Stimulated activated naive CD8-positive, alpha-beta T cell treated with anti-CD3 and anti-CD28 coated beads, Interleukin-15, amount 100 ng/mL, for 72 hours (primary cell): Measurements from ENCODE around the gene PPP2R2C.

Experiments used
- ATAC-seq: fragments of 150-1000 bp; cut with Tn5 transposase; 2 replicates; pipeline ENCODE4 v1.10.0; 2021; ENCODE audit warnings: mild to moderate bottlenecking, moderate library complexity
- DNase-seq, 2 donors: peaks; one replicate each; pipeline ENCODE4 v3.0.0; 2021 to 2022
- H3K27ac Mint-ChIP-seq, 2 donors: one replicate each; pipeline ENCODE4 v1.8.0; 2022; ENCODE audit warnings: mild to moderate bottlenecking in 2 of 2, mixed read lengths in 2 of 2, moderate library complexity in 2 of 2
- H3K27me3 Mint-ChIP-seq: one replicate; pipeline ENCODE4 v1.8.0; 2022; ENCODE audit warnings: mixed read lengths
- H3K4me1 Mint-ChIP-seq: one replicate; pipeline ENCODE4 v1.8.0; 2022; ENCODE audit warnings: mild to moderate bottlenecking, mixed read lengths
- H3K4me3 Mint-ChIP-seq, 2 donors: one replicate each; pipeline ENCODE4 v1.8.0; 2022; ENCODE audit warnings: mild to moderate bottlenecking in 2 of 2, mixed read lengths in 2 of 2, moderate library complexity in 1 of 2
- H3K9me3 Mint-ChIP-seq, 2 donors: one replicate each; pipeline ENCODE4 v1.8.0; 2022; ENCODE audit warnings: mixed read lengths in 2 of 2

PPP2R2C gene

GRCh38 chr4:6299875-6300274 is 172.5 kb downstream of the PPP2R2C start:
- Mint-ChIP-seq H3K27me3 (no peaks in the 10 kb centered on the region), H3K4me1 (no peaks in the 10 kb centered on the region), H3K4me3 (no peak overlapping the region), H3K9me3 (no peaks in the 10 kb centered on the region), H3K27ac (no peak overlapping the region)
- ATAC-seq (no peak), DNase-seq (no peak)

- Mint-ChIP-seq H3K27ac (no peak overlapping the region), H3K4me3 (no peak overlapping the region), H3K9me3 (no peaks in the 10 kb centered on the region), H3K27me3 (no peaks in the 10 kb centered on the region), H3K4me1 (no peaks in the 10 kb centered on the region)
- ATAC-seq (no peak), DNase-seq (no peak)
Observed at GRCh38 chr4:6298852-6299251, 173.6 kb downstream of the PPP2R2C start.

- H3K4me3 Mint-ChIP-seq = no peak overlapping the region
- H3K4me1 Mint-ChIP-seq = no peaks in the 10 kb centered on the region
- ATAC-seq (no peak), DNase-seq (no peak)
- no peak overlapping the region for H3K27ac Mint-ChIP-seq
- H3K27me3 Mint-ChIP-seq = no peaks in the 10 kb centered on the region
- H3K9me3 Mint-ChIP-seq = no peaks in the 10 kb centered on the region
Observed at GRCh38 chr4:6298035-6298434, 174.4 kb downstream of the PPP2R2C start.

DNA sequence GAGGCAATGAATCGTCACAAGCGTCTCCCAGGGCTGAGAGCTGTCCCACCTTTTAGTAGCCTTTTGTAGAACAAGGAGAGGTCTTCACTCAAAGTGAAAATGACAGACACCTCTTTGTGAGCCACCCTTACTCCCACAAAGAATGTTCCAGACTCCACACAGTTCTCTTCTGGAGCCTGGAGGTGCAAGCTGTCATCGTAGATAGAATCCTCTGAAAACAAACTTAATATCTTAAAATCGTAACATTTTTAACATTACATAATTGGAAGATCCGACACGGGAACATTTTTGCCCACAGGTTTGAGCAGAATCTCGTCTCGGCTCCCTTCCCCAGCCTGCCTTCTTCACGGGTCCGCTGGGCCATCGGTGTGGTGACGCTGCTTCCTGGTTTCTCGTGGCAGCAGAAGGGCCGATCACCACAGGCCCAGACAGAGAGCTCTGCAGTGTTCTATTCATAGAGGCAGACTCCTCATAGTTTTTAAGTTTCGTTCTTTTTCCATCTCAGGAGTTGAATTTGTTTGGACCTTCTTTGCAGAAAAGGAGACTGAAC is 175.1 kb downstream of the PPP2R2C start:
- no peak for ATAC-seq
- H3K27me3 Mint-ChIP-seq = no peaks in the 10 kb centered on the region
- no peak overlapping the region for H3K27ac Mint-ChIP-seq
- no peaks in the 10 kb centered on the region for H3K9me3 Mint-ChIP-seq
- no peak overlapping the region for H3K4me3 Mint-ChIP-seq
- no peak for DNase-seq
- no peaks in the 10 kb centered on the region for H3K4me1 Mint-ChIP-seq

DNA sequence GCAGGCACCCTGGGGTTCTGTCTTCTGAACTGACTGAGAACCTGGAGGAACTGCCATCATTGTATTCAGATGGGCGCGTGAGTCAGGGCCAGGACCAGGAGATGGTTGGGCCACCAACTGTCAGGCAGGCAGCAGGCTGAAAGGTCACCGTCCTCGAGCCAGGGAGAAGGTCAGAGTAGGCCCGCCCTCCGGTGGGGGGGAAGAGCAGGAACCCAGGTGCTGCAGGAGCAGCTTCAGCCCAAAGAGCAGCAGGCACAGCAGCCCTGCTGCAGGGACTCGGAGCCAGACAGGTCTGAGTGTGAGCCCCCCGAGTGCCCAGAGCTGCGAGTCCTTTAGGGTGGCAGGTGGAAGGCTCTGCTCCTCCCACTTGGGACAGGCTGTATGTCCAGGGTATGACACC is 176.4 kb downstream of the PPP2R2C start:
- DNase-seq (no peak), ATAC-seq (no peak)
- Mint-ChIP-seq H3K27ac (no peak overlapping the region), H3K27me3 (no peaks in the 10 kb centered on the region), H3K9me3 (no peaks in the 10 kb centered on the region), H3K4me3 (no peak overlapping the region), H3K4me1 (no peaks in the 10 kb centered on the region)

DNA sequence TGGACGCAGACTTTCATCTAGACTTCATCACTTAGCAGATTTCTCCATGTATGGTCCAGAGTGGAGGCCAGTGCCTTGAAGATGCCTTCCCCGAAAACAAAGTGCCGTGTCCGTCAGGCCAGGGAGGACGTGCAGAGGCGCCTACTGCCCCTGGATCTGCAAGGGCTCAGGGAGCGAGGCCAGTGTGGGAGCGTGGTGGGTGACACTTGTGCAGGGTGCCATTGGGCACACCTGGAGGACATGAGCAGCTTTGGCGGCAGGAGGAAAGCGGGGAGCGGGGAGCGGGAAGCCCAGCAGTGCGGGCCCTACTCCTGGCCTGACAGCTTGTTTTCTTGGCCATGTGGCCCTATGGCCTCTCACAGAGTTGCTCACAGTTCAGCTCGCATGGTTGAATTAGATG is 176.9 kb downstream of the PPP2R2C start:
- Mint-ChIP-seq H3K4me3 (no peak overlapping the region), H3K4me1 (no peaks in the 10 kb centered on the region), H3K27me3 (no peaks in the 10 kb centered on the region), H3K27ac (no peak overlapping the region), H3K9me3 (no peaks in the 10 kb centered on the region)
- ATAC-seq (no peak), DNase-seq (no peak)

- no peak overlapping the region for H3K4me3 Mint-ChIP-seq
- ATAC-seq (no peak), DNase-seq (no peak)
- no peaks in the 10 kb centered on the region for H3K27me3 Mint-ChIP-seq
- no peak overlapping the region for H3K27ac Mint-ChIP-seq
- H3K9me3 Mint-ChIP-seq = no peaks in the 10 kb centered on the region
- H3K4me1 Mint-ChIP-seq = no peaks in the 10 kb centered on the region
Observed at GRCh38 chr4:6294705-6295421, 177.6 kb downstream of the PPP2R2C start.

- H3K4me1 Mint-ChIP-seq = no peaks in the 10 kb centered on the region
- no peaks in the 10 kb centered on the region for H3K27me3 Mint-ChIP-seq
- no peaks in the 10 kb centered on the region for H3K9me3 Mint-ChIP-seq
- no peak overlapping the region for H3K4me3 Mint-ChIP-seq
- ATAC-seq (no peak), DNase-seq (no peak)
- no peak overlapping the region for H3K27ac Mint-ChIP-seq
Observed at GRCh38 chr4:6293661-6294060, 178.8 kb downstream of the PPP2R2C start.

- H3K27me3 Mint-ChIP-seq = no peaks in the 10 kb centered on the region
- H3K4me3 Mint-ChIP-seq = no peak overlapping the region
- DNase-seq (no peak), ATAC-seq (no peak)
- no peak overlapping the region for H3K27ac Mint-ChIP-seq
- H3K4me1 Mint-ChIP-seq = no peaks in the 10 kb centered on the region
- no peaks in the 10 kb centered on the region for H3K9me3 Mint-ChIP-seq
Observed at GRCh38 chr4:6293097-6293445, 179.3 kb downstream of the PPP2R2C start.

DNA sequence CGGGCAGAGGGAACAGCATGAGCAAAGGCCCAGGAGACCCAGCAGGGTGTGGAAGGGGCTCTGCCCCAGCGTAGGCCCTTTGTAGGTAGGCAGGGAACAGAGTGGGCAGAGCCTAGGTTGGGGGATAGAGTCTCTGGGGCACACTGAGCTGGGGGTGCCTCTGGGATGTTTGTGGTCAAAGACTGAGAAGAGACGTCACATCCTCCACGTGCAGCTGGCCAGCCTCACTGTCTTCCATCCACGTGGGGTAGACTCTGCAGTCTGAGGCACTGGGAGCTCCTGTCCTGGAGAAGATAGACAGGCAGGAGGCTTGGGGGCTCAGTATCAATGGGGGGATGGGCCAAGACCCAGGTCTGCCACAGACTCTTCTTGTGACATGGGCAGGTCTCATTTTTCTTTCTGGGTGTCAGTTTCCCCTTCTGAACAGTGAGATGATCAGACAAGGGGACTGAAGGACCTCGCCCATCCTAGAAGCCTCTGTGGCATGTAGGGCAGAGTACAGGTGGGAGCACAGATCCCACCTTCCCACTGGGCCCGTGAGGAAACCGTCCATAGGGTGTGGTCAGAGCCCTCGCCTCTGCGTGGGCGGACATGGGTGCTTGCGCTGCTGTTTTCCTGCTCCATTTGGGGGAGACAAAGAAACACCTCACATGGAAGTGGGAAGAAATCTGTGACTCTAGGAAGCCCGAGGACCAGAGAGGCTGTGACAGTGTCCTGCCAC is 179.9 kb downstream of the PPP2R2C start:
- no peak for DNase-seq
- Mint-ChIP-seq H3K27ac (peak overlapping the region in 1 of 2 donors; percentile 33), H3K27me3 (no peaks in the 10 kb centered on the region), H3K4me1 (no peaks in the 10 kb centered on the region), H3K9me3 (no peaks in the 10 kb centered on the region), H3K4me3 (no peak overlapping the region)
- peak; percentile 3 for ATAC-seq

DNA sequence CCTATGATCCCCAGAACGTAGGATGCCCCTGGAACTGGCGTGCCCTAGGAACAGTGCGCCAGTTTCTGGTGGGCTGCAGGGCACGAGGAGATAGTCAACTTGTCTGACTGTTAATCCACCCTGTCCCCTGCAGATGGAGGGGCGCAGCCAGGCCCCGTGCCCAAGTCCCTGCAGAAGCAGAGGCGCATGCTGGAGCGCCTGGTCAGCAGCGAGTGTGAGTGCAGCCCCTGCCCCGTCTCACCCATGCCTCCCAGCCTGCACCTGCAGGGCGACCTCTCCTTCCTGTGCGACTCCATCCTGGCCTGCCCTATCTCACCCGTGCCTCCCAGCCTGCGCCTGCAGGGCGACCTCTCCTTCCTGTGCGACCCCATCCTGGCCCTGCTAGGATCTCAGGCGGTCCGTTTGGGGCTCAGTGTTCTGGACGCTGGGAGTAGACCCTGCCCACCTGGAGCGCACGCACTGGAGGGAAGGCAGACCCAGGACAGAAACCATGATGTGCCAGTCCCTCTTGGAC is 180.6 kb downstream of the PPP2R2C start:
- Mint-ChIP-seq H3K27me3 (no peaks in the 10 kb centered on the region), H3K27ac (no peak overlapping the region), H3K9me3 (no peaks in the 10 kb centered on the region), H3K4me3 (no peak overlapping the region), H3K4me1 (no peaks in the 10 kb centered on the region)
- DNase-seq (no peak), ATAC-seq (peak; percentile 21)

DNA sequence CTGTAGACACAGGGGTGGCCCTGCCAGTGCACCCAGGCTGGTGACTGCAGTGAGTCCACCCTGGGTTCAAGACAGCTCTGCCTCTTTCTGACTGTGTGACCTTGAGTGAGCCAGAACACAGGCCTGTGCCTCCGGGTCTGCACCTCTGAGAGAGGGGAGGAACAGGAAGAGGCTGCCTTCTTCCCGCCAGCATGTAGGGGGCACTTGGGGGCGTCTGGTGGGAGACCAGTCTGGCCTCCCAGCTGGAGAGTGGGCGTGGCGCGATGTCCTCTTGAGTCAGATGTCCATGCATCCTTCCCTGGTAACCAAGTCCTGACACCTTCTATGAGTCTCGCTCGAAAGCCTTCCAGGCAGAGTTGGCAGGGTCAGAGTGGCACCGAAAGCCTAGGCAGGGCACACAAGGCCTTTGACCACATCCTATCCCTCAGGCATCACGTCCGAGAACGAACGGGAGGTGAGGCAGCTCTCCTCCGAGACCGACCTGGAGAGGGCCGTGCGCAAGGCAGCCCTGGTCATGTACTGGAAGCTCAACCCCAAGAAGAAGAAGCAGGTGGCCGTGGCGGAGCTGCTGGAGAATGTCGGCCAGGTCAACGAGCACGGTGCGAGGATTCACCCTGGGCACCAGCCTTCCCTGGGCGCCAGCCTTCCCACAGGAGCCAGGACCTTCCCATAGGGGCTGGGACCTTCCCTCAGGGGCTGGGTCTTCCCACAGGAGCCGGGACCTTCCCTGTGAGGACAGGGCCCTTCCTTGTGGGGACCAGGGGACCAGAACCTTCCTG is 181.5 kb downstream of the PPP2R2C start:
- Mint-ChIP-seq H3K27ac (peak overlapping the region in 1 of 2 donors; percentile 79), H3K4me3 (no peak overlapping the region), H3K4me1 (no peaks in the 10 kb centered on the region), H3K27me3 (no peaks in the 10 kb centered on the region), H3K9me3 (no peaks in the 10 kb centered on the region)
- DNase-seq (no peak), ATAC-seq (no peak)

GRCh38 chr4:6290256-6290655 is 182.2 kb downstream of the PPP2R2C start:
- DNase-seq = no peak
- H3K4me3 Mint-ChIP-seq = no peak overlapping the region
- no peaks in the 10 kb centered on the region for H3K9me3 Mint-ChIP-seq
- ATAC-seq = no peak
- no peaks in the 10 kb centered on the region for H3K27me3 Mint-ChIP-seq
- no peaks in the 10 kb centered on the region for H3K4me1 Mint-ChIP-seq
- H3K27ac Mint-ChIP-seq = peak overlapping the region in 1 of 2 donors; percentile 56

GRCh38 chr4:6288871-6289270 is 183.5 kb downstream of the PPP2R2C start:
- peak overlapping the region in 1 of 2 donors; percentile 29 for H3K27ac Mint-ChIP-seq
- H3K27me3 Mint-ChIP-seq = no peaks in the 10 kb centered on the region
- DNase-seq = no peak
- no peaks in the 10 kb centered on the region for H3K4me1 Mint-ChIP-seq
- no peak for ATAC-seq
- H3K9me3 Mint-ChIP-seq = no peaks in the 10 kb centered on the region
- H3K4me3 Mint-ChIP-seq = no peak overlapping the region

DNA sequence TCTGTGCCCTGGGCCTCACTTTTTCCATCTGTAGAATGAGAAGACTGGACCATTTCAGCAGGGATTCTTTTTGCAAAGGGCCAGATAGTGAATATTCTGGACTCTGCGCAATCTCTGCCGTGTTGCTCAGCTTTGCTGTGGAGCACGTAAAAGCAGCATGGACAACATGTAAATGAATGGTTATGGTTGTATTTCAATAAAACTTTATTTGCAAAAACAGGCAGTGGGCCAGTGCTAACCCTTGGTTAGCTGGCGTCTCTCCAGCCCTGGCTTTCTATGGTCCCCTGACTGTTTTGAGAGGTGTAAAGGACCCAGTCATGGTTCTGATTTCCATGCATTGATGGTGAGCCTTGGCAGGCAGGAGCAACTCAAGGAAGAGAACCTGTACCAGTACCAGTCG is 184.1 kb downstream of the PPP2R2C start:
- ATAC-seq = no peak
- Mint-ChIP-seq H3K27ac (peak overlapping the region in 1 of 2 donors; percentile 29), H3K4me3 (no peak overlapping the region), H3K27me3 (no peaks in the 10 kb centered on the region), H3K9me3 (no peaks in the 10 kb centered on the region), H3K4me1 (no peaks in the 10 kb centered on the region)
- DNase-seq = no peak
